ENCODE data around the gene F12.
"Not testable (repeated sequence)": the region's sequence is repeated elsewhere in the genome, so short reads cannot be mapped to it uniquely, and the experiment has no call there.

The F12 gene

DNA sequence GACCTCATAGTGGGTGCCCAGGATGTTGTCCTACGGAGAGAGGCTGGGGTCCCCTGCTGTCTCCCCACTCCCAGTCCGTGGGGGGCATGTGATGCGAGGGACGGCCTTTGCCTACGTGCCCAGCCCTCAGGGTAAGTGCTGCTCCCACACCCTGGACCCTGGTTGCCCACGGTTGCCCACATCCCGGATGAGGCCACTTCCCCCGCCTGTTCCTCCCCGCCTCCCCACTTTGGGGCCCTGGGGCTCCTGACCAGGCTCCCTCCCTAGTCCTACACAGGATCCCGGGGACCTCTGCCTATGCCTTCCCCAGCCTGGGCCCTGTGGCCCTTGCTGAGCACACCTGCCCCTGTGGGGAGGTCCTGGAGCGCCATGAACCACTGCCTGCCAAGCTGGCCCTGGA, 23.6 kb downstream of the F12 start:
- no peak overlapping the region for H3K9ac ChIP-seq (ENCODE audit: low read depth in 1 of 2, low read length in 2 of 2)
- H3K27ac ChIP-seq (ENCODE audit: low read depth in 2 of 2, low read length in 2 of 2): no peak overlapping the region
- peaks cover 5 to 10% of the 10 kb centered on the region in 2 donors for H3K4me1 ChIP-seq (ENCODE audit: control insufficient read depth in 2 of 2, insufficient read depth in 2 of 2, low read length in 2 of 2)
- no peaks in the 10 kb centered on the region for H3K36me3 ChIP-seq (ENCODE audit: control insufficient read depth in 2 of 2, insufficient read depth in 2 of 2, low read length in 2 of 2)
- H3K9me3 ChIP-seq (ENCODE audit: control insufficient read depth in 2 of 2, low read length in 2 of 2): no peaks in the 10 kb centered on the region
- no peak overlapping the region for H3K4me3 ChIP-seq (ENCODE audit: low read length in 2 of 2)
- peaks cover 0 to 3% of the 10 kb centered on the region in 2 donors for H3K27me3 ChIP-seq (ENCODE audit: control insufficient read depth in 2 of 2, insufficient read depth in 2 of 2, low read length in 2 of 2)

DNA sequence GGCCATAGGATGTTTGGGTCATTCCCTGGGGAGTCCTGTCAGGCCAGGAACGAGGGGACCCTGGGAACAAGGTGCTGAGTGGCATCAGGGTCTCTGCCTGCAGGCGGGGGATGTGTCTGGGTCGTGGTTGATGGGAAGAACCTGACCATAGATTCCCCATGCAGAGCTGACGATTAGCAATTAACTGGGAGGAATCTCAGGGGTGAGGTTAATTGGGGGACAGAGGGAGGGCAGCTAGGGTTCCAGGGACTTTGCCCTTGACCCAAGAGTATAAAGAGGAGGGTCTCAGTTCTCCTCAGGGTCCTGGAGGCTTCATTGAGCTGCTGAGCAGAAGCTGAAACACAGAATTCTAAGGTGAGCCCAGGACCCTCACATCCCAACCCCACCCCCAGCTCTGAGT, 25.2 kb downstream of the F12 start, which contains the start of gene SLC34A1:
TSS of gene SLC34A1 (plus strand) at position 301 of the 400 bp plus-strand sequence. CDS start 1,308 bp downstream, outside the sequence.
- no peaks in the 10 kb centered on the region for H3K4me1 ChIP-seq (ENCODE audit: control insufficient read depth in 2 of 2, insufficient read depth in 2 of 2, low read length in 2 of 2)
- H3K9ac ChIP-seq (ENCODE audit: low read depth in 1 of 2, low read length in 2 of 2): no peak within 1 kb of the TSS
- no peaks in the 10 kb centered on the region for H3K9me3 ChIP-seq (ENCODE audit: control insufficient read depth in 2 of 2, low read length in 2 of 2)
- H3K27me3 ChIP-seq (ENCODE audit: control insufficient read depth in 2 of 2, insufficient read depth in 2 of 2, low read length in 2 of 2): peaks cover 0 to 3% of the 10 kb centered on the region in 2 donors
- no peak within 1 kb of the TSS for H3K27ac ChIP-seq (ENCODE audit: low read depth in 2 of 2, low read length in 2 of 2)
- no peaks in the 10 kb centered on the region for H3K36me3 ChIP-seq (ENCODE audit: control insufficient read depth in 2 of 2, insufficient read depth in 2 of 2, low read length in 2 of 2)
- no peak within 1 kb of the TSS for H3K4me3 ChIP-seq (ENCODE audit: low read length in 2 of 2)

DNA sequence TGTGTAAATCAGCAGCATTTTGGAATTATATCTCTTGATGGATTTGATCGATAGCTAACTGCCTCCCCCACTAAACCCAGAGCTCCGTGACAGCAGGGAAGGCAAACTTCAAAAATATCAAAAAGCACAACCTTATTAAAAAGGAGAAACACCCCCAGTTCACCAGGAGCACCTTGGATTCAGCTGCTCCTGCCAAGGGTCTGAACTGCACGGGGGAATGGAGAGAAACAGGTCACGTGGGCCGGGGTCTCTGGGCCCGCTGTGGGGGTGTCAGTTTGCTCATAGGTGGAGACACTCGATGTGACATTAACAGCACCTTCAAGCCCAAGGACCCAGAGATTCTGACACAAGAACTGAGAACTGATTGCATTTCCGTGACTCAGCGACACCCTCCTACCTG, 26.2 kb downstream of the F12 start:
- Histone ChIP-seq H3K27me3 (ENCODE audit: control insufficient read depth in 2 of 2, insufficient read depth in 2 of 2, low read length in 2 of 2) (peaks cover 0 to 3% of the 10 kb centered on the region in 2 donors), H3K4me1 (ENCODE audit: control insufficient read depth in 2 of 2, insufficient read depth in 2 of 2, low read length in 2 of 2) (no peaks in the 10 kb centered on the region), H3K4me3 (ENCODE audit: low read length in 2 of 2) (no peak overlapping the region), H3K9ac (ENCODE audit: low read depth in 1 of 2, low read length in 2 of 2) (no peak overlapping the region), H3K36me3 (ENCODE audit: control insufficient read depth in 2 of 2, insufficient read depth in 2 of 2, low read length in 2 of 2) (no peaks in the 10 kb centered on the region), H3K27ac (ENCODE audit: low read depth in 2 of 2, low read length in 2 of 2) (no peak overlapping the region), H3K9me3 (ENCODE audit: control insufficient read depth in 2 of 2, low read length in 2 of 2) (no peaks in the 10 kb centered on the region)

DNA sequence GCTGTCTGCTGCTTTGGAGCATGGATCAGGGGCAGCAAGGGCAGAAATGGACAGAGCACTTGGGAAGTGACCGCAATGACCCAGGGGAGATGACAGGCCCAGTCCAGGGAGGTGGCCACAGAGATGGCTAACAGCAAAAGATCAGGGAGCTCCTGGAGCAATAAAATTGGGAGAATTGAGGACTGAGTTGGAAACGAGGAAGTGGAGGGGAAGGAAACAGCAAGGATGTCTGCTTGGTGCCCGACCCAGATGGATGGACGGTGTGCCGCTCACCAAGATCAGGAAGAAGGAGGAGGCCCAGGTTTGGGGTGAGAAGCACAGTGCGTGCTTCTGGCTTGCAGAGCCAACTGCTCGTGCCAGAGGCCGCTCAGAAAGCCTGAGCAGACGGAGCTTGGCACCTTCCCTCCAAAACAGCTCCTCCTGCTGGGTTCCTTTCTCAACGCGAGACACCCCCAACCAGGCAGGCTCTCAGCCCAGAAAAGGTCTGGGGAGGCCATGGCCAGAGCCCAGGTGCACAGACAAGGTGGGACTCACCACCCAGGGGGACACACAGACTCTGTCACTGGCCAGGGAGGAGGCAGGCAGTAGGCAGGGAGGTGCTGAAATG, 26.8 kb downstream of the F12 start:
- Histone ChIP-seq H3K9ac (ENCODE audit: low read depth in 1 of 2, low read length in 2 of 2) (no peak overlapping the region), H3K27ac (ENCODE audit: low read depth in 2 of 2, low read length in 2 of 2) (no peak overlapping the region), H3K36me3 (ENCODE audit: control insufficient read depth in 2 of 2, insufficient read depth in 2 of 2, low read length in 2 of 2) (no peaks in the 10 kb centered on the region), H3K27me3 (ENCODE audit: control insufficient read depth in 2 of 2, insufficient read depth in 2 of 2, low read length in 2 of 2) (peaks cover 0 to 3% of the 10 kb centered on the region in 2 donors), H3K9me3 (ENCODE audit: control insufficient read depth in 2 of 2, low read length in 2 of 2) (no peaks in the 10 kb centered on the region), H3K4me3 (ENCODE audit: low read length in 2 of 2) (no peak overlapping the region), H3K4me1 (ENCODE audit: control insufficient read depth in 2 of 2, insufficient read depth in 2 of 2, low read length in 2 of 2) (no peaks in the 10 kb centered on the region)

DNA sequence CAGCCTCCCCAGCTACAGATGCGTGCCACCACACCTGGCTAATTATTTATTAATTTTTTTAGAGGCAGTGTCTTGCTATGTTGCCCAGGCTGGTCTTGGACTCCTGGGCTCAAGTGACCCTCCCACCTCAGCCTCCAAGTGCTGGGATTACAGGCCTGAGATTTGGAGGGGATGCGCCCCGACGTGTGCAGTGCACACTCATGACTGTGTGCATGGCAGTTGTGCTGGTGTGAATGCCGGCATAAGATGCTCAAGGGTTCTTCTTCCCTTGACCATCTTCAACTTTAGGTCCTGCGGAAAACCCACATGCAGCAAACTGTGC, 28.6 kb downstream of the F12 start:
- Histone ChIP-seq H3K36me3 (ENCODE audit: control insufficient read depth in 2 of 2, insufficient read depth in 2 of 2, low read length in 2 of 2) (no peaks in the 10 kb centered on the region), H3K4me1 (ENCODE audit: control insufficient read depth in 2 of 2, insufficient read depth in 2 of 2, low read length in 2 of 2) (no peaks in the 10 kb centered on the region), H3K27ac (ENCODE audit: low read depth in 2 of 2, low read length in 2 of 2) (no peak overlapping the region), H3K9me3 (ENCODE audit: control insufficient read depth in 2 of 2, low read length in 2 of 2) (no peaks in the 10 kb centered on the region), H3K4me3 (ENCODE audit: low read length in 2 of 2) (no peak overlapping the region), H3K9ac (ENCODE audit: low read depth in 1 of 2, low read length in 2 of 2) (no peak overlapping the region), H3K27me3 (ENCODE audit: control insufficient read depth in 2 of 2, insufficient read depth in 2 of 2, low read length in 2 of 2) (peaks cover 0 to 3% of the 10 kb centered on the region in 2 donors)

DNA sequence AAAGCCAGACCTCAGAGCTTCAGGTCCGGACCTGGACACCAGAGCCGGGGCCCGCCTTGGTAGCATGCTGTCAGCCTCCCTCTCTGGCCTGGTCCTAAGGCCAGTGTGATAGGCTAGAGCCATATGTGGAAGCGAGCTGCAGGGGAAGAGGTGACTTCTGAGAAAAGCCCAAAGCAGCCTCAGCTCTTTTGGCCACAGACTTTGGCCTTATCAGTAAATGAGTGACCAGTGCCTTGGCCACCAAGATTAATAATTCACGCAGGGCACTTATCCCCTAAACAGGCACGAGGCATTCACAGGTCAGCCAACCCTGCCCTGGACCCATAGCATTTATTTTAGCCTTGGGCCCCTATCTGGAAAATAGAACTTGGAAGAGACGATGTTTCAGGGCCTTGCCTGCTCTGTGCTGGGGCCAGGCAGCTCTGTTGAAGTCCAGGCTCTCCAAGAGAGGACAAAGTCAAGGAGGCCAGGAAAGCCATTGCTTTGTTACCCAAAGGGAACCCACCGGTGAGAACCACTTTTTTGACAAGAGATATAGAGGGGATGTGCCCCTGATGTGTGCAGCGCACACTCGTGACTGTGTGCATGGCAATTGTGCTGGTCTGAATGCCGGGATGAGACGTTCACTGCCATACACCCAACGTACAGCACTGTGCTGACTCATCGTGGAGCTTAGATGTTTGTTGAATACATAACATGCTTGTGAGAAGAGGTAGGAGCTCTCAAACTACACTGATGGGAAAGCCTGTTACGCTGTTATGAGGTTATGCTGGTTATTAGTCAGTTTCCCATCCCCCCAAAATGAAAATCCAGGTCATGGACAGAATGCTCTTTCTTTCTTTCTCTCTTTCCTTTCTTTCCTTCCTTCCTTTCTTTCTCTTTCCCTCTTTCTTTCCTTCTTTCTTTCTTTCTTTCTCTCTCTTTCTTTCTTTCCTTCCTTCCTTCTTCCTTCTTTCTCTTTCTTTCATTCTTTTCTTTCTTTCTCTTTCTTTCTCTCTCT, 30.2 kb downstream of the F12 start:
- H3K4me3 ChIP-seq (ENCODE audit: low read length in 2 of 2): no peak overlapping the region

DNA sequence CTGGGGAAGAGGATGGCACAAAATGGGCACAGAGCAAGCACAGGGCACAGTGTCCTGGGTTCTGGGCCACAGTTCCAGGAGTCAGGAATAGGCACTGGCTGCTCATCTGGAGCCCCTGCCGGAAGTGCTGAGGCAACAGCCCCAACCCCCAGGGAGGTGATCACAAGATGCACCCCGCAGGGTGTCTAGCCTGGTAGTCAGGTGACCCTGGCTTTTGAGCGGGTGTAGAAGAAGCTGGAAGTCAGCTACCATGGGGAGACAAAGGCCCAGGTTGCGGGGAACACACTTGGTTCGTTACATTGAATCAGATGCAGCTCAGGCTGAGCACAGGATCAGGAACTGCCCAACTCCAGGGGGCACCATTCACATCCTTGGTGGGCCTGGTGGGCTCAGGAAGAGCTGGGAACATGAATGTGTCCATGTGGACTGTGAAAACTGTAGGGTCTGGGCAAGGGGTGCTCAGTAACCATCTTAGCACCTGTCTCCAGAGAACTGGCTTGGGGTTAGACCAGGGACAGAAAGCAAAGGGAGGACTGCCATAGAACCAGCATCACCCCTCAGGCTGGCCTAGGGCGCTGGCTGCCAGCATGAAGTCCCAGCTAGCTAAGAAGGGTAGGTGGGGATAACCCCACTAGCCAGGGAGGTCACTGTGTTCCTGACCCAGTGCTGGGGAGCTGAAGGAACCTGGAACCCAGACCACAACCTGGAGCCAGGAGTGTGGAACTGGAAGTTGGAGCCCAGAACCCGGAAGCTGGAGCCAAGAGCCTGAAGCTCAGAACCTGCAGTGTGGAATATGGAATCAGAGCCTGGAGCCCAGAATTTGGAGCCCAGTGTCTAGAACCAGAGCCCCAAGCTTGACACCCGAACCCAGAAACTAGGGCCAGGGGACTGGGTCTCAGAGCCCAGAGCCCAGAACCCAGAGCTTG, 31.2 kb downstream of the F12 start:
- Histone ChIP-seq H3K36me3 (ENCODE audit: control insufficient read depth in 2 of 2, insufficient read depth in 2 of 2, low read length in 2 of 2) (no peaks in the 10 kb centered on the region), H3K27ac (ENCODE audit: low read depth in 2 of 2, low read length in 2 of 2) (no peak overlapping the region)

More for the DNA sequence above, 30.2 kb downstream of the F12 start:
- H3K36me3 ChIP-seq (ENCODE audit: control insufficient read depth in 2 of 2, insufficient read depth in 2 of 2, low read length in 2 of 2): no peaks in the 10 kb centered on the region
- H3K27me3 ChIP-seq (ENCODE audit: control insufficient read depth in 2 of 2, insufficient read depth in 2 of 2, low read length in 2 of 2): peaks cover 0 to 3% of the 10 kb centered on the region in 2 donors
- H3K9me3 ChIP-seq (ENCODE audit: control insufficient read depth in 2 of 2, low read length in 2 of 2): no peaks in the 10 kb centered on the region
- no peaks in the 10 kb centered on the region for H3K4me1 ChIP-seq (ENCODE audit: control insufficient read depth in 2 of 2, insufficient read depth in 2 of 2, low read length in 2 of 2)
- H3K9ac ChIP-seq (ENCODE audit: low read depth in 1 of 2, low read length in 2 of 2): no peak overlapping the region
- no peak overlapping the region for H3K27ac ChIP-seq (ENCODE audit: low read depth in 2 of 2, low read length in 2 of 2)

DNA sequence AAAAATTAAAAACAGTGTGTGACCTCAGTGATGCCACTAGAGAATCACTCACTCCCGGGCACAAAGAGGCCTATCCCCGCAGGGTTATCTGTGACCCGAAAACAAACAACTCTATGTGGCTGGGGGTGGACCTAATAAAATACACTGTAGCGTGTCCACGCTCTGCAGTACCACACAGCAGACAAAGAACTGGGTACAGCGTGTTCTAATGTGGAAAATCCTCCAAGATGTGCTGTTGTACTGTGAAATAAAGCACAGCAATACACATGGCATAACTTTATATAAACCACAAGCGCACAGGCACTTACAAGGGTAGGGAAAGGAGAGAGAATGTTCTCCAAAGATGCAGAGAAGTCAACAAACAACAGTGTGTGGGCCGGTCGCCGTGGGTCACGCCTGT, 33.3 kb downstream of the F12 start:
- Histone ChIP-seq H3K27ac (ENCODE audit: low read depth in 2 of 2, low read length in 2 of 2) (no peak overlapping the region), H3K4me3 (ENCODE audit: low read length in 2 of 2) (no peak overlapping the region)

More for the DNA sequence above, 31.2 kb downstream of the F12 start:
- H3K4me1 ChIP-seq (ENCODE audit: control insufficient read depth in 2 of 2, insufficient read depth in 2 of 2, low read length in 2 of 2): no peaks in the 10 kb centered on the region
- peaks cover 0 to 3% of the 10 kb centered on the region in 2 donors for H3K27me3 ChIP-seq (ENCODE audit: control insufficient read depth in 2 of 2, insufficient read depth in 2 of 2, low read length in 2 of 2)
- no peak overlapping the region for H3K4me3 ChIP-seq (ENCODE audit: low read length in 2 of 2)
- no peaks in the 10 kb centered on the region for H3K9me3 ChIP-seq (ENCODE audit: control insufficient read depth in 2 of 2, low read length in 2 of 2)
- no peak overlapping the region for H3K9ac ChIP-seq (ENCODE audit: low read depth in 1 of 2, low read length in 2 of 2)

DNA sequence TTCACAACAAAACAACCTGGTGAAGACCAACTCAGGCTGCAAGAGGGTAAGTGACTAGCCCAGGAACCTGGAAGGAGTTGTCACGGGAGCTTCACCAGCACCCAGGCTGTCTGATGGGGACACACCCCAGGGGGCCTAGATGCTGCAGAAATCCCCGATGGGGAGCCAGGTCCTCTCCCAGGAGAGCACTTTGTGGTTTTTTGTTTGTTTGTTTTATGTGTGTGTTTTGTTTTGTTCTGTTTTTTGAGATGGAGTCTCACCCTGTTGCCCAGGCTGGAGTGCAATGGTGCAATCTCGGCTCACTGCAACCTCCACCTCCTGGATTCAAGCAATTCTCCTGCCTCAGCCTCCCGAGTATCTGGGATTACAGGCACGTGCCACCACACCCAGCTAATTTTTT, 33.8 kb downstream of the F12 start:
- not testable (repeated sequence) for H3K27me3 ChIP-seq (ENCODE audit: control insufficient read depth in 2 of 2, insufficient read depth in 2 of 2, low read length in 2 of 2); H3K9ac ChIP-seq (ENCODE audit: low read depth in 1 of 2, low read length in 2 of 2); H3K4me1 ChIP-seq (ENCODE audit: control insufficient read depth in 2 of 2, insufficient read depth in 2 of 2, low read length in 2 of 2); H3K36me3 ChIP-seq (ENCODE audit: control insufficient read depth in 2 of 2, insufficient read depth in 2 of 2, low read length in 2 of 2); H3K4me3 ChIP-seq (ENCODE audit: low read length in 2 of 2); H3K9me3 ChIP-seq (ENCODE audit: control insufficient read depth in 2 of 2, low read length in 2 of 2); H3K27ac ChIP-seq (ENCODE audit: low read depth in 2 of 2, low read length in 2 of 2)

More for the DNA sequence above, 33.3 kb downstream of the F12 start:
- Histone ChIP-seq H3K9me3 (ENCODE audit: control insufficient read depth in 2 of 2, low read length in 2 of 2) (no peaks in the 10 kb centered on the region), H3K36me3 (ENCODE audit: control insufficient read depth in 2 of 2, insufficient read depth in 2 of 2, low read length in 2 of 2) (peaks cover 0 to 4% of the 10 kb centered on the region in 2 donors), H3K4me1 (ENCODE audit: control insufficient read depth in 2 of 2, insufficient read depth in 2 of 2, low read length in 2 of 2) (peaks cover 5 to 7% of the 10 kb centered on the region in 2 donors), H3K9ac (ENCODE audit: low read depth in 1 of 2, low read length in 2 of 2) (no peak overlapping the region), H3K27me3 (ENCODE audit: control insufficient read depth in 2 of 2, insufficient read depth in 2 of 2, low read length in 2 of 2) (no peaks in the 10 kb centered on the region)

Data from mucosa of rectum (tissue), 2 donors.